Naive thymus-derived CD8-positive, alpha-beta T cell (primary cell): ENCODE results near the gene MCF2L. TPM values are rescaled to one million over a fixed set of nuclear protein-coding genes. Genes with fewer than 3 reads are reported as not detected.
A peak's percentile ranks its signal among the peaks of the same experiment; 100 is the strongest.

Experiments
- ATAC-seq, 2 donors: fragments of 150-1000 bp; cut with Tn5 transposase in 1 of 2; sonication (Bioruptor Pico), chemical (Tn5 transposase) in 1 of 2; 1 replicate in 1 of 2; 2 replicates in 1 of 2; pipeline ENCODE4 v1.10.0; 2021; ENCODE audit warnings: mild to moderate bottlenecking in 2 of 2, moderate library complexity in 2 of 2
- POLR2A ChIA-PET: fragments of 350-600 bp; sonication (Branson Sonifier 250); formaldehyde crosslinking; loops from one replicate; lab custom pipeline; 2021; ENCODE audit warnings: antibody characterized with exemption; lab: Charles Lee
- DNase-seq, 10 donors: peaks; one replicate each; pipeline versions ENCODE4 v3.0.0 to v3.0.0-alpha.2; 2020 to 2022
- H3K27ac Mint-ChIP-seq, 10 donors: one replicate each; pipeline ENCODE4 v1.8.0; 2020 to 2022; ENCODE audit warnings: mild to moderate bottlenecking in 10 of 10, mixed read lengths in 10 of 10, moderate library complexity in 4 of 10, inconsistent platforms in 1 of 10
- H3K27me3 Mint-ChIP-seq, 5 donors: one replicate each; pipeline ENCODE4 v1.8.0; 2021 to 2022; ENCODE audit warnings: mixed read lengths in 5 of 5
- H3K36me3 Mint-ChIP-seq, 3 donors: one replicate each; pipeline ENCODE4 v1.8.0; 2020 to 2022; ENCODE audit warnings: mixed read lengths in 3 of 3, mild to moderate bottlenecking in 2 of 3, inconsistent platforms in 1 of 3
- H3K4me1 Mint-ChIP-seq, 4 donors: one replicate each; pipeline ENCODE4 v1.8.0; 2021 to 2022; ENCODE audit warnings: mixed read lengths in 4 of 4
- H3K4me3 Mint-ChIP-seq, 10 donors: one replicate each; pipeline ENCODE4 v1.8.0; 2020 to 2022; ENCODE audit warnings: mild to moderate bottlenecking in 10 of 10, mixed read lengths in 10 of 10, moderate library complexity in 6 of 10, inconsistent platforms in 1 of 10
- H3K9me3 Mint-ChIP-seq, 9 donors: one replicate each; pipeline ENCODE4 v1.8.0; 2020 to 2022; ENCODE audit warnings: mixed read lengths in 9 of 9, mild to moderate bottlenecking in 3 of 9, inconsistent platforms in 1 of 9, moderate library complexity in 1 of 9
- polyA plus RNA-seq, 3 donors: library from polyadenylated mRNA; unstranded; fragments of 300-500 nt; fragmentation: Illumina TruSeq; gene quantifications; one replicate each; pipeline ENCODE4 v1.2.3, GENCODE V29; 2021
- total RNA-seq, 8 experiments: library from RNA in 2 of 8; stranded (reverse) in 2 of 8; gene quantifications; one replicate each; pipeline ENCODE4 v1.2.3 and lab custom pipeline; 2021 to 2026

Gene MCF2L
- total and polyA plus RNA-seq, 5 experiments from 2014 or later = 0.81 to 30.3 (median 4.4) TPM

DNA sequence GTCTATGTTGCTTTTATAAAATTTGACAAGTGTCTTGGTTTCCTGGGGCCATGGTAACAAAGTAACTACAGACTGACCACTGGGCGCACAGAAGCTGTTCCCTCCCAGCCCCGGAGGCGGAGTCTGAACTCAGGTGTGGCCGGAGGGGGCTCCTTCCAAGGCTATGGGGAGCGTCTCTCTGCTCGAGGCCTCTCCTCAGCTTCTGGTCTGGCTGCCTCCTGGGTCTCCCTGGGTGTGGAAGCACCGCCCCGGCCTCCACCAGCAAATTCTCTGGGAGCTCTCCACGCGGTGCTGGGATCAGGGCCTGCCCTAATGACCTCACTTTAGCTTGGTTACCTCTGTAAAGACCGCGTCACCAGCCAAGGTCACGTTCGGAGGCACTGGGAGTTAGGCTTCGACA lies 90.9 kb downstream of the MCF2L start:
- POLR2A ChIA-PET = no interaction called here
- H3K4me1 Mint-ChIP-seq = no peaks in the 10 kb centered on the region
- peak in 1 of 10 donors; percentile 48 for DNase-seq
- no peak for ATAC-seq
- H3K27ac Mint-ChIP-seq = no peak overlapping the region
- no peak overlapping the region for H3K4me3 Mint-ChIP-seq
- no peaks in the 10 kb centered on the region for H3K27me3 Mint-ChIP-seq
- H3K36me3 Mint-ChIP-seq = peaks cover 0 to 18% (median 4%) of the 10 kb centered on the region in 3 donors
- H3K9me3 Mint-ChIP-seq = no peaks in the 10 kb centered on the region

DNA sequence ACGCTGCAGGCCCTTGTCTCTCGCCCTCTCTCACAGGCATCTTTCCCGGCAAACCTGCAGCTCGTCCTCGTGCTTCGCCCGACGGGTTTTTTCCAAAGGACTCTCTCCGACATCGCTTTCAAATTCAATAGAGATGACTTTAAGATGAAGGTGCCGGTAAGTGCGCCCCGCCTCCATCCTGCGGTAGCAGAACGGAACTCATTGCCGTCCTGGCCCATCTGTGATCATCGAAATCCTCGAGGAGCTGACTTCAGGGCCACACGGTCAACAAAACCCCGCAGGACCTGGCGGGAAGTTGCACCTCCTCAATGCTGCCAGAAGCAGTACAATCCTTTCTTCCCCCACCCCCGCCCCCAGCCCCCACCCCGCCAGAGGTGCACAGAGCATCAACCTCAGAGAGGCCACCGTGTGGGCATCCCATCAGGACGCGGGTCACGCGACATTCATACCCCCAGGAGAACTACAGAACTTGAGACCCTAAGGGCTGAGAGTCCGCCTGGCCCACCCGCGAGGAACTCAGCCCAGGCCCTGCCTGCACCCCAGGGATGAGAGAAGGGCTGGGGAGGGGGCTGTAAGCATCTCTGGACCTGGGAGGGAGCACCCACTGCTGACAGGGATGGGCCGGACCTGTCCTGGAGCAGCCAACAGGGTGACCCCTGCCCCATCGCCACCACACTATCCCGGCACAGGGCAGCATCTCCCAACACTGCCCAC lies 91.7 kb downstream of the MCF2L start:
- Mint-ChIP-seq H3K36me3 (peaks cover 0 to 19% (median 4%) of the 10 kb centered on the region in 3 donors), H3K9me3 (no peaks in the 10 kb centered on the region), H3K27ac (no peak overlapping the region), H3K4me3 (no peak overlapping the region), H3K27me3 (no peaks in the 10 kb centered on the region), H3K4me1 (no peaks in the 10 kb centered on the region)
- POLR2A ChIA-PET = no interaction called here
- ATAC-seq (no peak), DNase-seq (peak in 1 of 10 donors; percentile 19)

DNA sequence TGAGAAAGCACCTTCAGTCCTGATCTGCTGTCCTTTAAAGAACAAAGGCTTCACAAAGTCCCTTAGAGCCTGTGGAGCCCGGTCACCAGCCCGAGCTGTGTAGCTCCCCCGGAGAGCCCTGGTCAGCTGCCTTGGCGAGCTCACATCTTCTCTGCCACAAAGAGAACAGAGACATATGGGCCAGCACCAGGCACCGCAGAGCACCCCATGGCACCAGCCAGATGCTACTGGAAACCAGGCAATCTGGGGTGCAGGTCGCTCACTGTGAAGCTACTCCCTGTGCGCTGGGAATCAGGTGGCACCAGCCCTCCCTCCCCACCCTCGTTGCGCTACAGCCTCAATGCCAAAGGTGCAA lies 92.2 kb downstream of the MCF2L start:
- DNase-seq (peak in 1 of 10 donors; percentile 28), ATAC-seq (no peak)
- peaks cover 0 to 19% (median 4%) of the 10 kb centered on the region in 3 donors for H3K36me3 Mint-ChIP-seq
- no peak overlapping the region for H3K4me3 Mint-ChIP-seq
- POLR2A ChIA-PET = no interaction called here
- no peaks in the 10 kb centered on the region for H3K9me3 Mint-ChIP-seq
- no peaks in the 10 kb centered on the region for H3K4me1 Mint-ChIP-seq
- no peak overlapping the region for H3K27ac Mint-ChIP-seq
- no peaks in the 10 kb centered on the region for H3K27me3 Mint-ChIP-seq

DNA sequence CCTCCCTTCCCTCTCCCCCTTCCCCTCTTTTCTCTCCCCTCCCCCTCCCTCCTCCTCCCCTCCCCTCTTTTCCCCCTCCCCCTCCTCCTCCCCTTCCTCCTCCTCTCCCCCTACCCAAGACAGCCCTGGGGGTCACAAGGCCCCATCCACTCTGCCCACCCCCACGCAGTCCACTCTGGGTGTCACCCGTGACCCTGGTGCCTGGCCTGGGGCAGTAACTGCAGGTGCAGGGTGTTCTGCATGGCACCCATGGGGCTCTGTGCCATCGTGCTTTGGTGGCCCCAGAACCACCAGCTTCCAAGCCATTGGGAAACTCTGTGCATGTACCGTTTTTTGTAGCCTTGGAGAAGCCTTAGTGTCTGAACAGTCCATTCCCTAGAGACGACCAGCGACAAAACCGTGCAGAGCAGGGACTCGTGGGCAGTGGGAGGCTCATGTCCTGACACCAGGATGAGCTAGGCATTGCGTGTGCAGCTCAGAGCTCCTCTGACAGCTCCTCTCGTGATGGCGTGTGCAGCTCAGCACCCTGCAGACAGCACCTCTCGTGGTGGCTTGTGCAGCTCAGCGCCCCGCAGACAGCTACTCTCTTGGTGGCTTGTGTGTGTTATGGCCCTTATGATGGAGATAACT lies 92.9 kb downstream of the MCF2L start:
- Mint-ChIP-seq H3K4me1 (no peaks in the 10 kb centered on the region), H3K9me3 (no peaks in the 10 kb centered on the region), H3K36me3 (peaks cover 0 to 19% (median 4%) of the 10 kb centered on the region in 3 donors), H3K27ac (no peak overlapping the region), H3K4me3 (no peak overlapping the region), H3K27me3 (no peaks in the 10 kb centered on the region)
- POLR2A ChIA-PET = no interaction called here
- ATAC-seq = no peak
- peak in 1 of 10 donors; percentile 28 for DNase-seq

DNA sequence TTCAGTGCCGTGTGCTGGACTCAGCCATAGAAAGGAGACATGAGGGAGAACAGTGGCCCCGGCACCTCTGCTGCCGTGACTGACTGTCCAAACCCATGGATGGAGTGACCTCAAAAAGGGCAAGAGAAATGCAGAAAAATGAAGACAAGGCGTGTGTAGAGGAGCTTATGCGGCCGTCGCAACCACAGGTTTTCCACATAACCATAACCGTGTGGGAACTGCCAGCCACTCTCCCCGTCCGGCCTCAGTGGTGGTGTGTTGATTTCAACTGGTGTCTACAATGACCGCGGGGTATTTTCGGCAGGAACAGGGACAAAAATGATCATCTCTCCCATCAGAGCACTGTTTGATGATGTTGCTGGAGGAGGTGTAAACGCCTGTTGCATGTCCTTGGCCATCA lies 93.7 kb downstream of the MCF2L start:
- DNase-seq = no peak
- ATAC-seq = no peak
- Mint-ChIP-seq H3K27ac (peak overlapping the region in 1 of 10 donors; percentile 9), H3K9me3 (no peaks in the 10 kb centered on the region), H3K4me1 (no peaks in the 10 kb centered on the region), H3K27me3 (no peaks in the 10 kb centered on the region), H3K36me3 (peaks cover 0 to 19% (median 4%) of the 10 kb centered on the region in 3 donors), H3K4me3 (no peak overlapping the region)
- POLR2A ChIA-PET = no interaction called here

DNA sequence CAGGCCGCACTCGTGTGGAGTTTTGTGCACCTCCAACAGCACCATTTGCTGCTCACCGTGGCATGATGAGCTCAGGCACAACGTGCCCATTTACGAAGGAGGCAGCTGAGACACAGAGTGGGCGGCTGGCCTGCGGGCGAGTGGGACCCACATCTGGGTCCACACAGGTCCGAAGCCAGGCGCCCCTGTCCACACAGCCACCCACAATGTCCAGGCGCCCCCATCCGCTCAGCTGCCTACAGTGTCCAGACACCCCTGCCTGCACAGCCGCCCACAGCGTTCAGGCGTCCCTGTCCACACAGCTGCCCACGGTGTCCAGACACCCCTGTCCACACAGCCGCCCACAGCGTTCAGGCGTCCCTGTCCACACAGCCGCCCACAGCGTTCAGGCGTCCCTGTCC lies 94.1 kb downstream of the MCF2L start:
- DNase-seq (peak in 1 of 10 donors; percentile 41), ATAC-seq (no peak)
- Mint-ChIP-seq H3K27ac (no peak overlapping the region), H3K4me1 (no peaks in the 10 kb centered on the region), H3K36me3 (peaks cover 0 to 19% (median 4%) of the 10 kb centered on the region in 3 donors), H3K27me3 (no peaks in the 10 kb centered on the region), H3K9me3 (no peaks in the 10 kb centered on the region), H3K4me3 (no peak overlapping the region)
- POLR2A ChIA-PET = no interaction called here

DNA sequence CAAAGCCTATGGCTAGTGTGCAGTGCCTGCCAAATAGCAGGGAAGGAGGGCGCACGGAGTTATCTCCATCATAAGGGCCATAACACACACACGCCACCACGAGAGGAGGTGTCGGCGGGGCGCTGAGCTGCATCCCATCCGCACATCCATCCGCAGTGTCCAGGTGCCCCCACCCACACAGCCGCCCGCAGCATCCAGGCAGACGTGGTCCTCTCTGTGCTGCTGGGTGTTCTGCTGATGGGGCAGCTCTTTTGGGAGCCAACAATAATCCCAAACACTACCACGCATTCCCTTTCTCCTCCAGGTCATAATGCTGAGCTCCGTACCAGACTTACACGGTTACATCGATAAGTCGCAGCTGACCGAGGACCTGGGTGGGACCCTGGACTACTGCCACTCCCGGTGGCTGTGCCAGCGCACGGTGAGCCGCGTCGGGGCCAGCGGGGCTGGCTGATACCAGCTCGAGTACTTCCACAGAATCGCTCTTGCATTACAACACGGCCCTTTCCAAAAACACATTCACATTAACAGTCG lies 95.1 kb downstream of the MCF2L start:
- Mint-ChIP-seq H3K4me3 (no peak overlapping the region), H3K9me3 (no peaks in the 10 kb centered on the region), H3K27ac (no peak overlapping the region), H3K4me1 (no peaks in the 10 kb centered on the region), H3K36me3 (peaks cover 0 to 19% (median 4%) of the 10 kb centered on the region in 3 donors), H3K27me3 (no peaks in the 10 kb centered on the region)
- peak in 1 of 10 donors; percentile 22 for DNase-seq
- ATAC-seq = no peak
- POLR2A ChIA-PET = no interaction called here

DNA sequence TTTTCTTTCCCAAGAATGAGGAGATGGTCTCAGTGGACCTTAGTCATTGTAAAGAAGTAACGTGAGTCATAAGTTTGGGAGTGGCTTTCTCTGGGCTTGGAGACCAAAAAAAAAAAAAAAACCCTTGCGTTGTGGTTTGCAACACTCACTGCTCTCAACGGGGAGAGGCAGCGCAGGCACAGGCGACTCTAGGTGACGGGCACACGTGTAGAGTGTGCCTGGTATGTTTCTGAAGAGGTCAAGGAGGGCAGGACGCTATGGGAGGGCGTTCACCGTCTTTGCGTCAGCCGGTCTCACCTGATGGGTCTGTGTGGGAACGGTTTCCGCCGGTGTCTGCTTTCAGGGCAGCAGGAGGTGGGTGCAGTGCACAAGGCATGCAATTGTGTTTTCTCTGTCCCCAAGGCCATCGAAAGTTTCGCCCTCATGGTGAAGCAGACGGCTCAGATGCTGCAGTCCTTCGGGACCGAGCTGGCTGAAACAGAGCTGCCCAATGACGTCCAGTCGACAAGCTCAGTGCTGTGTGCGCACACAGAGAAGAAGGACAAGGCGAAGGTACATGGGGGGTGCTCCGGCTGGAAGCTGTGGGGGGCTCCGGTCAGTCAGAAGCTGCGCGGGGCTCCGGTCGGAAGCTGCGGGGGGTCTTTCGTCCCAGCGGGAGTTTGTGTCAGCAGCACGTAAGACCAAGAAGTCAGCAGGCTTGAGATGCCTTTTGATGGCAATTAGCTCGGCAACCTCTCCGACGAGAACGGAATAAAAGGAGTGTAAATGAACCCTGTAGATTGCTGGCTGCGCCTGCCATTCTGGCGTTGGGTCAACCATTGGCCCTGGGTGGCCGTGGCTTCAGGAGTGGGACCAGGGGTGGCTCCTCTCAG lies 95.8 kb downstream of the MCF2L start:
- POLR2A ChIA-PET = no interaction called here
- ATAC-seq (no peak), DNase-seq (peak in 1 of 10 donors; percentile 23)
- H3K27ac Mint-ChIP-seq = no peak overlapping the region
- H3K4me3 Mint-ChIP-seq = no peak overlapping the region
- no peaks in the 10 kb centered on the region for H3K27me3 Mint-ChIP-seq
- H3K36me3 Mint-ChIP-seq = peaks cover 0 to 17% (median 4%) of the 10 kb centered on the region in 3 donors
- H3K9me3 Mint-ChIP-seq = no peaks in the 10 kb centered on the region
- H3K4me1 Mint-ChIP-seq = no peaks in the 10 kb centered on the region

DNA sequence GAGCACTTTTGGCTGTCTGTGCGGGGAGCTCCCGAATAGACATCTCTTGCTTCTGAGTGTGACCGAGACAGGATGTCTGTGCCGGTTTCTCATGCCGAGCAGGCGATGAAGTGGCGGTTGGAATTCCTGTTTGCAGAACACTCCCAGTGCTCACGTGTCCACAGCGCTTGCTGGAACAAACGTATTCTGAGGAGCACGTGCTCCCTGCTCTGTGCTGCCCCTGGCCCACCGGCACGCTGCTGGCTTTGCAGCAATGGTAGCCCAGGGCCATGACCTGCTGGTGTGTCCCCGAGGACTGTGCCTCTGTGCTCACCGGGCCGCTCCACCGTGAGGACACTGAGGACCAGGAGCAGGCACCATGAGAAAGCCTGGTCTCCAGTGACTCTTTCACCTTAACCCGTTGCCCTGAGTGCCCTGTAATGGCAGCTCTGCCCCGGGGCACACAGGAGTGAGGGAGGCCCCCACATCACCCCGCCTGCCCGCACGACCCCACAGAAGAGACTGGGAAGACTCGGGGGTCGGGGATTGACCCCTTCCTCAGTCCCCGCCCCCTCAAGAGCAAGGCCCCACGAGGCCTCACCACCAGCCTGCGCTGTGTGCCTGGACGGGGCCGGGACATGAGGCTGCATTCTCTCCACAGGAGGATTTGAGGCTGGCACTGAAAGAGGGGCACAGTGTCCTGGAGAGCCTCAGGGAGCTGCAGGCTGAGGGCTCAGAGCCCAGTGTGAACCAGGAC lies 96.6 kb downstream of the MCF2L start:
- no peaks in the 10 kb centered on the region for H3K27me3 Mint-ChIP-seq
- H3K9me3 Mint-ChIP-seq = no peaks in the 10 kb centered on the region
- POLR2A ChIA-PET = no interaction called here
- no peak overlapping the region for H3K27ac Mint-ChIP-seq
- peak in 1 of 10 donors; percentile 30 for DNase-seq
- ATAC-seq = no peak
- H3K4me1 Mint-ChIP-seq = no peaks in the 10 kb centered on the region
- H3K4me3 Mint-ChIP-seq = no peak overlapping the region
- H3K36me3 Mint-ChIP-seq = peaks cover 4 to 21% (median 8%) of the 10 kb centered on the region in 3 donors

DNA sequence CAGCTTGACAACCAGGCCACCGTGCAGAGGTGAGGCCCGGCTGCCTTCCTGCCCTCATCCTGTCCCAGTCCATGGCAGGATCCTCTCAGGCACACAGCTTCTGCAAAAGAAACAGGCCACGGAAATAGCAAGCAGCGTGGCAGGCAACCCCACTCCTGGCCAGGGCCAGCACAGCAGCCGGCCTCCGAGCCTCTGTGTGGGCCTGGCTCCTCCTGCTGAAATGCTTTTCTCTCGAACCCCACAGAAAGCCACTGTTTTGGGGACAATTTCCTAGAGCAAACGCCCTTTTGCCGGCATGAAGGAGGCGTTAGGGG lies 97.1 kb downstream of the MCF2L start:
- Mint-ChIP-seq H3K27ac (no peak overlapping the region), H3K4me1 (no peaks in the 10 kb centered on the region), H3K9me3 (peaks cover 0 to 3% (median 0%) of the 10 kb centered on the region in 9 donors), H3K4me3 (no peak overlapping the region), H3K36me3 (peaks cover 9 to 25% (median 14%) of the 10 kb centered on the region in 3 donors), H3K27me3 (no peaks in the 10 kb centered on the region)
- POLR2A ChIA-PET = no interaction called here
- ATAC-seq (no peak), DNase-seq (peak in 1 of 10 donors; percentile 44)

DNA sequence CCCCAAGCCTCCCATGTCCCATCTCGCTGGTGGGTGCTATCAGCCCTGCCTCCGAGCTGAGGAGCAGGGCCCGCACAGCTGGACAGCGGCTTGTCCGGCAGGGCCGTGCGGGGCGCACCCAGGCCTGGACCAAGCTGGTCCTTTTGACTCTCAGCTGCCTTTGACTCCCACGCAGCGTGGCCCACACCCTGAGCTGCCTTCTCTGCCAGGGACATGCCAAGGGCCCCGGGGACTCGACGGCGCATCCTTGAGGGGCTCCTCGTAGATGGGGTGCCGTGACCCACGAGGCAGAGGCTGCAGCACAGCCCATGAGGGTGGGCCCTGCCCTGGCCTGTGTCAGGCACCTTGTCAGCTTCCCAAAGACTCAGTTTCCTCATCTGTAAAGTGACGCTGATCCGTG lies 97.7 kb downstream of the MCF2L start:
- DNase-seq = peak in 1 of 10 donors; percentile 31
- Mint-ChIP-seq H3K27ac (no peak overlapping the region), H3K4me3 (no peak overlapping the region), H3K9me3 (peaks cover 0 to 9% (median 3%) of the 10 kb centered on the region in 9 donors), H3K27me3 (no peaks in the 10 kb centered on the region), H3K4me1 (no peaks in the 10 kb centered on the region), H3K36me3 (peaks cover 13 to 32% (median 20%) of the 10 kb centered on the region in 3 donors)
- no peak for ATAC-seq
- POLR2A ChIA-PET = no interaction called here
